Hematopoietic multipotent progenitor cell treated with erythropoietin and hydrocortisone succinate and interleukin-3 and kit ligand, for 4 days (in vitro differentiated cells): Measurements from ENCODE around the gene PHC2.

ENCODE experiments used
- DNase-seq: peaks from one replicate; pipeline ENCODE4 v3.0.0-alpha.2; 2015

PHC2 gene

GRCh38 chr1:33284049-33284448 lies 146.8 kb downstream of the PHC2 start:
- DNase-seq, result no peak

DNA sequence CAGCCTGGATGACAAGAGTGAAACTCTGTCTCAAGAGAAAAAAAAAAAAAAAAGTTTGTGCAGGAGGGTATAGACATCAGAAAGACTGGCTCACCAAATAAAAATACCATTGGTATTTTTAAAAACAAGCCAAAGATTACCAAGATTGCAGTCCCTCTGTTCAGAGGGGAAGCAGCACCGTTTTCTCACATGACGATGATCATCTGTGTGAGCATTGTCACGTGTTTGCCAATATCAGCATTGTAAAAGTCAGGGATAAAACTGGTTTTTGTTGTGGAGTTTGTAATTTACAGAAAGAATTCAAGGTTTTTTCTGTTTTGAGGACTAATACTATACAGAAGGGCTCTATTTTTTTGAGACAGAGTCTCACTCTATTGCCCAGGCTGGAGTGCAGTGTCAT lies 148.1 kb downstream of the PHC2 start:
- DNase-seq, result no peak

GRCh38 chr1:33281554-33282303 lies 149.2 kb downstream of the PHC2 start:
- DNase-seq, result no peak

DNA sequence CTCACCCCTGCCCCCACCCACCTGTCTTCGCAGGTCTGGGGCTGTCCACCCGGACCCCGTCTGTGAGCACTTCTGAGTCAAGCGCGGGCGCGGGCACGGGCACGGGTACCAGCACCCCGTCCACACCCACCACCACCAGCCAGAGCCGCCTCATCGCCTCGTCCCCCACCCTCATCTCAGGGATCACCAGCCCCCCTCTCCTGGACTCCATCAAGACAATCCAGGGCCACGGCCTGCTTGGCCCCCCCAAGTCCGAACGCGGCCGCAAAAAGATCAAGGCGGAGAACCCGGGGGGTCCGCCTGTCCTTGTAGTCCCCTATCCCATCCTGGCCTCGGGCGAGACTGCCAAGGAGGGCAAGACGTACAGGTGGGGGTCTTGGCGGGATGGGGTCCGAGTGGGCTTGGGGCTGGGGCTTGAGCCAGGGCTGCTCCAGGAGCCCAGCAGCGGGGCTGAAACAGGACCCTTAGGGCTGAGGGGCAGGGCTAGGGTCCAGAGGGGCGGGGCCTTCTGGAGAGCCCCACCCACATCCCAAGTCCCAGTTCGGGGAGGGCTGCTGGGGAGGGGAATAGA lies 150.7 kb downstream of the PHC2 start:
- no peak for DNase-seq

DNA sequence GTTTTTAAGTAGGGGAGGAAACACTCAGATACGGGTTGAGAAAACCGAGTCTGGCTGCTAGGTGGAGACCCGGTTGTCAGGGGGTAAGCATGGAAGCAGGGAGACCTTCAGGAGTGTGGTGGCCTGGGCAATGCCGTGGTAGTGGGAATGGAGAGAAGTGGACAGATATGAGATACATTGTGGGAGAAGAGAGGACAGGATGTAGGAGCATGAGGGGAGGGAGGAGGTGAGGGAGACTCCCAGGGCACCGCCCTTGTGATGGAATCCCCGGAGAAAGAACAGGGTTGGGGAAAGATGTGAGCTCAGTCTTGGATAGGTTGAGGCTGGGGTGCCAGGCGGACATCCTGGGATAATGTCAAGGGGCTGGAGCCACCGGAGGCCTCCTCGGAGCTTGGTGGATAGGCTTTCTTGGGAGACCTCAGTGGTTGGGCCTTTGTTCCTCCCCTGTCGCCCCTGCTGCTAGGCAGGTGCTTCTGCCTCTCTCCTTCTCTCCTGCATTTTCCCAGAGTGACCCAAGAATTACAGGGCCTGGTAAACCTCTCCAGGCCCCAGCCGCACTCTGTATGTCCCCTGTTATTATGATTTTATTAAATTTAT lies 153.3 kb downstream of the PHC2 start:
- DNase-seq, result no peak

DNA sequence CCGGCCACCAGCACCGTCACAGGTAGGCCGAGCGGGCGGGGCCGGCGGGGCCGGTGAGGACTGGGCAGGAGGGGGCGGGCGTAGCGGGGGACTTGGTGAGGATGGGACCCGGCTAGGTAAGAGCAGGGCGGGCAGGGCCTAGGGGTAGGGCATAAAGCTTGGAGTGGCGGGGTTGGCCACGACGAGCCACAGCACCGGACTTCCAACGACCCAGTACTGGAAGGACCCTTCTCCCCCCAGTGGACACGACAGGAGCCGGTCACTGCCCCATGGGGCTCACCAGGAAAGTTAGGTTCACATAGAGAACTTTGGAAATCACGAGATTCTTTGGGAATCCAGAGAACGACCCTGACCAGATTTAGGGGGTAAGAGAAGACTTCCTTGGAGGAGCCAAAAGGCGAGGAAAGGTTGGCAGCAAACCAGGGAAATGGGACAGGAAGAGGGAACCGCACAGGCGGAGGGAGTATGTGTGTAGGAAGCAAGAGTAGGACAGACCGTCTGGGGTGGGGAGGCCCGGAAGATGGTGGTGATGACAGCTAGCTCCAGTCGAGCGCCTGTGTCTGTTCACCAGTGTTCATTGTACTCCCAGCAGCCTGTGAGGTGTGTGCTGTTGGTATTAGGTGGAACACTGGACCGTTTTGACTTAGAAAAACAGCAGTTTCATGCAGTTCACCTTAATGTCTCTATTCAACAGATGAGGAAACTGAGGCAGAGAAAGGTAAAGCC lies 154.2 kb downstream of the PHC2 start:
- DNase-seq, result no peak

- no peak for DNase-seq
Measured at GRCh38 chr1:33275706-33276572, 155.0 kb downstream of the PHC2 start.

DNA sequence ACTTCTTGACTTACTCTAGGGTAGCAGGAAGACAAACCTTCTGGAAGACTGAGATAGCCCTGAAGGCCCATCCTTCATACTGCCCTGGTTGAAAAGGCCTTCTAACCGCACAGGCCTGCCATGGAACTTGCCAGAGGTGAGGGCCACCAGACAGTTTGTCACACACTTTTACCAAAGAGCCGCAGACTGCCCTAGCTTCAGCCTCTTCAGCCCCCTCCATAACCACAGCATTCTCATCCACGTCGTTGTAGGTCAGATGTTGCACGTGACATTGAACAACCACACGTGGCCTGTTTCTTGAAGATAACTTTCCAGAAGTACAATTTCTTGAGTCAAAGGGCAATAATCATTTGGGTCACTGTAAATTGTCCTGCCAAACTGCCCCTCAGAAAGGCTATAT lies 155.7 kb downstream of the PHC2 start:
- DNase-seq, result peak; percentile 65

DNA sequence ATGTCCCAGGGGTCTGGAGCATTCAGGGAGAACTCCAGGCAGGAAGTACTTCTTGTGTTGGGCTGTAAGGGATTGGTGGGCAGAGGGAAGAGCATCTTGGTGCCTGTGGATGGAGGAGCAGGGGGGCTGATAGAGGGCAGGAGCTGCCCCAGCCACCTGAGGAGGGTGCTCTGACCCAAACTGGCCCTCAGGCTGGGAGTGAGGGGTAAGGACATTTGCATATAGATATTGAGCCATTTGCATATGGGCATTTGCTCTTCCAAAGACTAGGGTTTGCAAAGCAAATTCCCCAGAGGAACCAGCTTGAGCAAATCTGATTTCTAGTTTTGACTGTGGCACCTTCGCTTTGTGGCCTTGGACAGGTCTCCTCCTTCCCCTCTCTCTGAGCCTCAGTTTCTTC lies 156.4 kb downstream of the PHC2 start:
- DNase-seq, result no peak

GRCh38 chr1:33273961-33274371 lies 156.9 kb downstream of the PHC2 start:
- no peak for DNase-seq
